Measurements from ENCODE around the gene REM2. TPM values are rescaled to one million over a fixed set of nuclear protein-coding genes. Genes with fewer than 3 reads are reported as not detected.

The REM2 gene, protein sequence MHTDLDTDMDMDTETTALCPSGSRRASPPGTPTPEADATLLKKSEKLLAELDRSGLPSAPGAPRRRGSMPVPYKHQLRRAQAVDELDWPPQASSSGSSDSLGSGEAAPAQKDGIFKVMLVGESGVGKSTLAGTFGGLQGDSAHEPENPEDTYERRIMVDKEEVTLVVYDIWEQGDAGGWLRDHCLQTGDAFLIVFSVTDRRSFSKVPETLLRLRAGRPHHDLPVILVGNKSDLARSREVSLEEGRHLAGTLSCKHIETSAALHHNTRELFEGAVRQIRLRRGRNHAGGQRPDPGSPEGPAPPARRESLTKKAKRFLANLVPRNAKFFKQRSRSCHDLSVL
- 1.7 TPM for total RNA-seq

DNA sequence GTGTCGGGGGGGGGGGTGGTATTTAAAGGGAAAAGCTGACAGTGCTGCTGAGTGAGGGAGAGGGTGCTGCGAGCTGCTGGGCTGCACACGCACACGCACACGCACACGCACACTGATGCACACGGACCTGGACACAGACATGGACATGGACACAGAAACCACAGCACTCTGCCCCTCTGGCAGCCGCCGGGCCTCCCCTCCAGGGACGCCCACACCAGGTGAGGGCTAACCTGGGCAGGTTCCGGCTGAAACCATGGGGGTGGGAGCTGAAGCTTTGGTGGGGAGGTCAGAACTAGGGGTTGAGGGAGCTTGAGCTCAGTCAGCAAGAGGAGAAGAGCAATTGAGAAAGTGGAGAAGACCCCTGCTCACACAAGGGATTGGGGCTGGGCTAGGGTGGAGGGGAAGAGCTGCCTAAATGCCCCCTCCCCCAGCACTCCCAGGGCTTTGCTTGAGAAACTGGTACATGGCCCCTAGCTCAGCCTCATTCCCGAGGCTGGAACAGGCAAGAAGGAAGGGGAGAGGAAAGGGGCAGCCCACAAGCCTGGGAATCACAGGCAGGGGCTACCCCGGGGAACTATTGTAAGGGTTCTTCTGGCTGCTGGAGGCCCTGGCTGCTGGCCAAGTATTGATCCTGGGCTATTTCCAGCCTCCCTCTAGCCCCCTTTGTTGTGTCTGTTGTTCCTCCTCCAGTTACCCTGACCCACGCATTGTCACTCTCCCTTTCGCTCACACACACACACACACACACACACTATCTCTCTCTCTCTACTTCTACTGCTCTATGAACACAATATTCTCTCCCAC lies at the start of gene REM2:
Gene REM2, plus strand, starts transcription at position 50 of the 804 bp plus-strand sequence. Its CDS starts 66 bp downstream, at position 116.
- DNase-seq, result peak; percentile 14

DNA sequence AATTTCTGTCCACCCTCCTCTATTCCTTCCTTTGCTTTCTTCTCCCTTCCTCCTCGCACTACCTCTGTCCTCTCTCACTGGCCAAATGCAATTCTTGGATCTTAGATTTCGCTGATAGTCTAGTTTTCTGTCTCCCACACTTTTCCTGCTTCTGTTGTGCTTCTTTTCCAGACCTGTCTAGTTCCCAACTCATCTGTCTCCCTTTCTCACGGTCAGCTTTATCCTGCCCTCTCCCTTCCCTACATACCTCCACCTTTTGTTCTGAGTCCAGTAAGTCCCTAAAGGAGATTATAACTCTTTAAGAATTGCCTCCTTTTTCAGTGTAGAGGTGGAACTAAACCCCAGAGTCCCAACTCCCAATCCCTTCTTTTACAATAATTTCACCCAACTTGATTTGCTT lies 47.5 kb upstream of the REM2 start:
- no peak for DNase-seq

DNA sequence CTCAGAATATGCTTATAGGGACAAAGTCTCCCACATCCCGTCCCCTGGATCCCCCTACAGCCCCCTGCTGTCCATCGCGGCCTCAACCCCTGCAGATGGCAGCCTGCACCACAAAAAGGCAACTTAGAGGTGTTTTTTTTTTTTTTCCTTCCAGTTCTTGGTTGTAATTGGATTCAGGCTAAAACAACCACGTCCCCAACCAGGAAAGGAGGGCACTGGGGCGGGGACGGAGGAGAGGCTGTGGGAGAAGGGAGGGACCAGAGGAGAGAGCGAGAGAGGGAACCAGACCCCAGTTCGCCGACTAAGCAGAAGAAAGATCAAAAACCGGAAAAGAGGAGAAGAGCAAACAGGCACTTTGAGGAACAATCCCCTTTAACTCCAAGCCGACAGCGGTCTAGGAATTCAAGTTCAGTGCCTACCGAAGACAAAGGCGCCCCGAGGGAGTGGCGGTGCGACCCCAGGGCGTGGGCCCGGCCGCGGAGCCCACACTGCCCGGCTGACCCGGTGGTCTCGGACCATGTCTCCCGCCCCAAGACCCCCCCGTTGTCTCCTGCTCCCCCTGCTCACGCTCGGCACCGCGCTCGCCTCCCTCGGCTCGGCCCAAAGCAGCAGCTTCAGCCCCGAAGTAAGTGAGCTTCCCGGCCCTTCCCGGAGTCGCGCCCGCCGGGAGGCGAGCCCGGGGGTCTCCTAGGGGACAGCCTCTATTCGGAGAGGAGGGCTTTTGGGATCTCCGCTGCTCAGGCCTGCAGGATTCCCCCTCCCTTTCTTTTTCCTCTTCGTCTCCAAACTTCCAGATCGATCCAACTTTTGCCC lies 46.5 kb upstream of the REM2 start, which contains the start of gene MMP14:
Gene MMP14, plus strand, starts transcription at position 285 of the 813 bp plus-strand sequence. Its CDS starts 233 bp downstream, at position 518.
- no peak for DNase-seq

DNA sequence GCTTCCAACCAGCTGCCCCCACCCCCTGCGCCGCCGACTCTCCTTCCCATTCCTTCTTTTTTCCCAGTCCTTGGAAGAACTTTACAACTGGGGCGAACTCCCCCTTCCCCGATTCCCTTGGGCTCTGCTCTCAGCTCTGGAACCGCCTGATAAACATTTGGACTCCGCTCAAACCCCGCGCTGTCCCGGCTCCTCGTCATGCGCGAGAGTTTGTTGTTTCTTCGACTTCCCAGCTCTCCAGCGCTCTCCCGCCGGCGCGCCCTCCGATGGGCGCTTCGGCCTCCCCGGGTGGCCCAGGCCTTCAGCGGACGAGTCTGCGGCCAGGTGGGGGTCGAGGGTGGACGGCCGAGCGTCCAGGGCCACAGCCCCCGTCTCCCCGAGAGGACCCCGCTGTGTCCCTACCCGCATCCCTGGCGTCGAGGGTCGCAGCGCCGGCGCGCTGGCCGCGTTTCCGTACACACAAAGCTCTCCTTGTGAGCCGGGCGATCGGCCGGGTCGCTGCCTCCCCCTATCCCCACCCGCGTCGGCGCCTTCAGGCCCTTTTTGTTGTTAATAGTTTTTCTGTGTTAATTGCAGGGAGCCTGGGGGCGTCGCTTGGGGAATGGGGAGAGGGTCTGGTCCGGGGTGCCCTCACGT lies 45.8 kb upstream of the REM2 start:
- no peak for DNase-seq

DNA sequence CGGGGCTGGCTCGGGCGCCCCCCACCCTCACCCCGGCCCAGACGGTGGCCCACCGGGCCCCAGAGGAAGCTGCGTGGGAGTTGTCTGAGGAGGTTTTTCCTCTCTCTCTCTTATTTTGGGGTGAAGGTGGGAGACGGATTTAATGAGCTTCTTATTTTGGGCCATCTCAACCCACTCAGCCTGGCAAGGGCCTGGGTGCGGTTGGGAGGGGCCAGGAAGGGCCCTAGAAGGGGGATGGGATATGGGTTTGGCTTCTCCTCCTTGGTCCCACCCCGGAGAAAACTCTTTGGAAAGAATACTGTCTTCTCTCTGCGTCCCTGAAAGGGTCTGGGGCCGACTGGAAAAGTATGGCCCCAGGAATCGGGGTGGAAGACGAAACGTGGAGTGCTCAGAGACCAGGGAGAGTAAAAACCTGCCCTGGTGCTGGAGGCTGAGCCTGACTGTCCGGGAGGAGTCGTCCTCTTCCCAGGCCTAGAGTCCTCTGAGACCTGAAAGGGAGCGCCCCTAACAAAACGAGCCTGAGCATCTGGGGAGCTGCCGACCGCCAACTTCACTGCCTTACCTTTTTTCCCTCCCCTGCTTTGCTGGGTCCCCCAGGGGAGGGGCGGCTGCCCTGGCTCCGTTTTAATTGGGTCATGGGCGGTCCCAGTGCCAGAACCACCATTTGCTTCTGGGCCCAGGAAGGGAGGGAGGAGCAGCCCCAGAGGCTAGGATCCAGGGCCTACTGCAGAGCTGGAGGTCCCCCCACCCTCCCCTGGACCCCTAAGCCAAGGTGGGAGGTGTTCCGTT lies 45.1 kb upstream of the REM2 start:
- no peak for DNase-seq

DNA sequence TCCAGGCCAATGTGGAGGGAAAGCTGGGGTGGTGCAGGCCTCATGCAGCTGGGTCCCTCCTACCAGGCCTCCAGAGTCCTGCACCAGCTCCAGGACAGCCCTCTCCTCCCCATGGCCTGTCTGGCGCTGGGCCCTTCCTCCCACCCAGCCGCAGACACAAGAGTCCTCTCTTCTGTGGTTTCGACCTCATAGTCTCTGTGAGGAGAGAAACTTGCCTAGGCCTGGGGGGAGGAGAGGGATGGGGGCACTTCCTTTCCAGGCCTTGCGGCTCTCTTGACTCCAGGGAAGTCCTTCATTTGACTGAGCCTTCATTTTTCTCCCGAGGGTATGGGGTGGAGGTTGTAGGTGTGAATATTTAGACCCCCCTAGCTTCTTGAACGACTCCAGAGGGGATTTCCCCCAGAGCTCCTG lies 44.4 kb upstream of the REM2 start:
- DNase-seq, result no peak

DNA sequence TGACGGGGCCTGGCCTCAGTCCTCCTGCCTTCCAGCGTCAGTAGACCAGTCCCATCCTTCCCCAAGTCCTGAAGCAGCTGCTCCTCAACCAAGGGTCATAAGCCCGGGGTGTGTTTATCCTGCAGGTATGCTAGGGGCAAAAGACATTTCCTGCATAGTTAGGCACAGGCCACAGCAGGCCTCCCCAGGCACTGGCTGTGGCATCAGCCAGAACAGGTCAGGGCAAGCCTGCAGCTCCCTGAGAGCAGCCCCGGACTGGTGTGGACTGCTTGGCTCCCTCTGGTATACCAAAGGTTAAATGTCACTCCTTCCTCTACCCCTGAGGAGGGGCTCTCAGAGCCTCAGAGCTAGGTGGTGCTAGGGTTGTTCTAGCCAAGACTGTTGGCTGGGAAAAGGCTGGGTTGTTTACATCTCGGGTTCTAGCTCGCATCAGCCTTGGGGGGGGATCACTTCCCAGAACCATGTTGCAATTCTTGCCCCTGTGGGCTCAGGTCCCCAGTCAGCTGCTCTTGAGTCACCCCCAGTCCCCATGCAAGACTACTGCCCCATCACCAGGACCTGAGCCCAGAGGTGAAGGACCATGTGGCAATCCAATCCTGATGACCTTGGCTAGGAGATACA lies 43.8 kb upstream of the REM2 start:
- no peak for DNase-seq

DNA sequence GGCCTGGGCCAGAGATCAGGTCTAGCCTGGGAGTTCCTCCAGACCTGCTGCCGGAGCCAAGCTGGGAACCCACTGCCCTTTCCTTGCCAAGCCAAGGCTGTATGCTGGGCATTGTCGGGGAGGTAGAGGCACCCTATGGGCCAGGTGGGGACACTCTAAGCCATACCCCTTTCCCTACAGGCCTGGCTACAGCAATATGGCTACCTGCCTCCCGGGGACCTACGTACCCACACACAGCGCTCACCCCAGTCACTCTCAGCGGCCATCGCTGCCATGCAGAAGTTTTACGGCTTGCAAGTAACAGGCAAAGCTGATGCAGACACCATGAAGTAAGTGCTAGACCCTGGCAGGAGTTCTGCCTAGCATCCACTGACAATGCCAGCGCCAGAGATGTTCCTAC lies 41.7 kb upstream of the REM2 start:
- no peak for DNase-seq

DNA sequence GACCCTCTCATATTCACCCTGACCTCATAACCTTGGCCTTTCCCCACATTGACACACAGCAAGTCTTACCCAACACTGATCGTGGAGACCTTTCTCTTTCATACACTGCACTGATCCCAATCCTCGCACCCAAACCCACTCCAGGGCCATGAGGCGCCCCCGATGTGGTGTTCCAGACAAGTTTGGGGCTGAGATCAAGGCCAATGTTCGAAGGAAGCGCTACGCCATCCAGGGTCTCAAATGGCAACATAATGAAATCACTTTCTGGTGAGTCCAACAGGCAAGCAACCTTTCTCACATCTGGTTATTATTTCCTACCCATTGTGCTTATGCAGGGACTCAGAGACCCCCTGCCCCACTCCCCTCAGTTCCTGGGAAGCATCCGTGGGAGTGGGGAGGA lies 41.3 kb upstream of the REM2 start:
- DNase-seq, result no peak

DNA sequence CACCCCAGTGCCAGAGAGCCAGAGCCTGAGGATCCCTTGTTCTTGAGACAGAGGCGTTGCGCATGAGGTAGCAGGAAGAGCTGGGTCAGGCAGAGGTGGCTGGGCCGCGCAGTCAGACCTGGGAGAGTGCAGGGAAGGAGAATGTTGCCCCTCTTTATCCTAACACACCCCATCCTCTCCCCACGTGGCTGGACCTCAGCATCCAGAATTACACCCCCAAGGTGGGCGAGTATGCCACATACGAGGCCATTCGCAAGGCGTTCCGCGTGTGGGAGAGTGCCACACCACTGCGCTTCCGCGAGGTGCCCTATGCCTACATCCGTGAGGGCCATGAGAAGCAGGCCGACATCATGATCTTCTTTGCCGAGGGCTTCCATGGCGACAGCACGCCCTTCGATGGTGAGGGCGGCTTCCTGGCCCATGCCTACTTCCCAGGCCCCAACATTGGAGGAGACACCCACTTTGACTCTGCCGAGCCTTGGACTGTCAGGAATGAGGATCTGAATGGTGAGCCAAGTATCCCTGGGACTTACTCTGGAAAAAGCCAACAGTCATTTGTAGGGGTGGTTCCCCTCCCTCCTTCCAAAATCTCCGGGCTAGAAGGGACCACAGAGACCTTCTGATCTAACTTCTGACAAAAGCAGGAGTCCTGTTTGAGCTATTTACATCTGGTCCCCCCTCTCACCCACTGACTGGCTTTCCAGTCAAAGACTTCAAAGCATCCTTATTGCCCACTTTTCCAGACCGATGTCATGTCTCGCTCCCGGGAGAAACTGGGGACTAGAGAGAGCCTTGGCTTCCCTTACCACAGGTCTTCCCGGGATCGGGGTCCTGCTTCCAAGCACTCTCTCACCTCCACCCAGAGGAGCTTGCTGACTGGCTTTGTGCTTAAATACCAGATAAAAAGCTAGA lies 40.6 kb upstream of the REM2 start:
- no peak for DNase-seq

DNA sequence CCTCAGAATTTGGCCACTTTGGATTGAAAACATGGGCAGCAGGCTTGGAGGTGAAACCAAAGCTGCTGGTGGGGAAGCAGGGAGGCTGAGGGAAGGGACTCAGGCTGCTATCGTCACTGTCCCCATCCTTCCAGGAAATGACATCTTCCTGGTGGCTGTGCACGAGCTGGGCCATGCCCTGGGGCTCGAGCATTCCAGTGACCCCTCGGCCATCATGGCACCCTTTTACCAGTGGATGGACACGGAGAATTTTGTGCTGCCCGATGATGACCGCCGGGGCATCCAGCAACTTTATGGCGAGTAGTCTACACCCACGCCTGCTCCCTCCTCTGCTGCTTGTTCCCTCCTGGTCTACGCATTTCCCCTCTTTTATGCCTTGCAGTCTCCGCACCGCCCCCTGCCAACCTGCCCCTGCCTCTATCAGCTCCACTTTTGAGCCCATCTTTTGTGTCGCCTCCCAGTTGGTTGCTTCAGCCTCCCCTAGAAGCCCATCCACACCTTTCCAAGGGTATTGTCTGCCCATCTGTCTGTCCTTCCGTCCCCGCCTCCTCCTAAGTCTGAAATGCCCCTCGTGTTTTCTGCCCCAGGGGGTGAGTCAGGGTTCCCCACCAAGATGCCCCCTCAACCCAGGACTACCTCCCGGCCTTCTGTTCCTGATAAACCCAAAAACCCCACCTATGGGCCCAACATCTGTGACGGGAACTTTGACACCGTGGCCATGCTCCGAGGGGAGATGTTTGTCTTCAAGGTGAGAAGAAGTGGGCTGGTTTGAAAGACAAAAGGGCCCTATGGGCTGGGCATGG lies 39.7 kb upstream of the REM2 start:
- DNase-seq, result no peak

DNA sequence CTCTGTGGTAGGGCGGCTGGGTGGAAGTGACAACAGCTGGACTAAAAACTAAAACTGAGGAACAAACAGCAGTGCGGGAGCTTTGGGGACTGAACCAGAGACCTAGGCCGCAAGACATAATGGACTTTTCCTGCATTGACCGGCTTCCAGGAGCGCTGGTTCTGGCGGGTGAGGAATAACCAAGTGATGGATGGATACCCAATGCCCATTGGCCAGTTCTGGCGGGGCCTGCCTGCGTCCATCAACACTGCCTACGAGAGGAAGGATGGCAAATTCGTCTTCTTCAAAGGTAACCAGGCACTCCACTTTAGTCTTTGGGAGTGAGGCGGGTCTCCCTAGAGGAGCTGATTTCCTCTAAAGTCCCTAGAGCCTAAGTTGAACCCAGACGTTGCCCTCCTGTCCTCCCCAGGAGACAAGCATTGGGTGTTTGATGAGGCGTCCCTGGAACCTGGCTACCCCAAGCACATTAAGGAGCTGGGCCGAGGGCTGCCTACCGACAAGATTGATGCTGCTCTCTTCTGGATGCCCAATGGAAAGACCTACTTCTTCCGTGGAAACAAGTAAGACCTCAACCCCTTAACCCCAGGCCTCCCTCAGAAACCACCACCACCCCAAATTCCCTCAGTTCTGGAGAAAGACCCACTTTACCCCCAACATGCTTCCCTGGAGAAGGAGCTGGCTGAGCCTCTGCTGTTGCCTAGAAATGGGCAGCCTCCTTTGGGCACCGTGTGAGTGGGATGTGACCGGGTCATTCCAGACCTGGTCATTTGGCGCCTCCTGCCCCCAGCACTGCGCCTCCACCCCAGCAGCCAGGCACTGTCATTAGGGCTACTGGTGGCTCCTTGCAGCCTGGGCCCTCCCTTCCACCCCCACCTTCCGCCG lies 38.6 kb upstream of the REM2 start:
- DNase-seq, result no peak

DNA sequence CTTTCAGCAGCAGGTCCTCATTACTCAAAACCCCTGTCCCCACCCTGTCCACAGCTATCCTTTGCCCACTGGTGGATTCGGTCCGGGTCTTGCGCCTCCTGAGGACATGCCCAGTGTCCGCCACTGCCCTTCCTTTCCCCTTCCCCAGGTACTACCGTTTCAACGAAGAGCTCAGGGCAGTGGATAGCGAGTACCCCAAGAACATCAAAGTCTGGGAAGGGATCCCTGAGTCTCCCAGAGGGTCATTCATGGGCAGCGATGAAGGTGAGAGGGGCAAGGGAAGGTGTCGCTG lies 38.0 kb upstream of the REM2 start:
- no peak for DNase-seq

DNA sequence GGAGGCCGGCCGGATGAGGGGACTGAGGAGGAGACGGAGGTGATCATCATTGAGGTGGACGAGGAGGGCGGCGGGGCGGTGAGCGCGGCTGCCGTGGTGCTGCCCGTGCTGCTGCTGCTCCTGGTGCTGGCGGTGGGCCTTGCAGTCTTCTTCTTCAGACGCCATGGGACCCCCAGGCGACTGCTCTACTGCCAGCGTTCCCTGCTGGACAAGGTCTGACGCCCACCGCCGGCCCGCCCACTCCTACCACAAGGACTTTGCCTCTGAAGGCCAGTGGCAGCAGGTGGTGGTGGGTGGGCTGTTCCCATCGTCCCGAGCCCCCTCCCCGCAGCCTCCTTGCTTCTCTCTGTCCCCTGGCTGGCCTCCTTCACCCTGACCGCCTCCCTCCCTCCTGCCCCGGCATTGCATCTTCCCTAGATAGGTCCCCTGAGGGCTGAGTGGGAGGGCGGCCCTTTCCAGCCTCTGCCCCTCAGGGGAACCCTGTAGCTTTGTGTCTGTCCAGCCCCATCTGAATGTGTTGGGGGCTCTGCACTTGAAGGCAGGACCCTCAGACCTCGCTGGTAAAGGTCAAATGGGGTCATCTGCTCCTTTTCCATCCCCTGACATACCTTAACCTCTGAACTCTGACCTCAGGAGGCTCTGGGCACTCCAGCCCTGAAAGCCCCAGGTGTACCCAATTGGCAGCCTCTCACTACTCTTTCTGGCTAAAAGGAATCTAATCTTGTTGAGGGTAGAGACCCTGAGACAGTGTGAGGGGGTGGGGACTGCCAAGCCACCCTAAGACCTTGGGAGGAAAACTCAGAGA lies 37.0 kb upstream of the REM2 start:
- DNase-seq, result no peak

DNA sequence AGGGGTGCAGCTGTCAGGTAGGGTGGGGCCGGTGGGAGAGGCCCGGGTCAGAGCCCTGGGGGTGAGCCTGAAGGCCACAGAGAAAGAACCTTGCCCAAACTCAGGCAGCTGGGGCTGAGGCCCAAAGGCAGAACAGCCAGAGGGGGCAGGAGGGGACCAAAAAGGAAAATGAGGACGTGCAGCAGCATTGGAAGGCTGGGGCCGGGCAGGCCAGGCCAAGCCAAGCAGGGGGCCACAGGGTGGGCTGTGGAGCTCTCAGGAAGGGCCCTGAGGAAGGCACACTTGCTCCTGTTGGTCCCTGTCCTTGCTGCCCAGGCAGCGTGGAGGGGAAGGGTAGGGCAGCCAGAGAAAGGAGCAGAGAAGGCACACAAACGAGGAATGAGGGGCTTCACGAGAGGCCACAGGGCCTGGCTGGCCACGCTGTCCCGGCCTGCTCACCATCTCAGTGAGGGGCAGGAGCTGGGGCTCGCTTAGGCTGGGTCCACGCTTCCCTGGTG lies 36.2 kb upstream of the REM2 start:
- no peak for DNase-seq

DNA sequence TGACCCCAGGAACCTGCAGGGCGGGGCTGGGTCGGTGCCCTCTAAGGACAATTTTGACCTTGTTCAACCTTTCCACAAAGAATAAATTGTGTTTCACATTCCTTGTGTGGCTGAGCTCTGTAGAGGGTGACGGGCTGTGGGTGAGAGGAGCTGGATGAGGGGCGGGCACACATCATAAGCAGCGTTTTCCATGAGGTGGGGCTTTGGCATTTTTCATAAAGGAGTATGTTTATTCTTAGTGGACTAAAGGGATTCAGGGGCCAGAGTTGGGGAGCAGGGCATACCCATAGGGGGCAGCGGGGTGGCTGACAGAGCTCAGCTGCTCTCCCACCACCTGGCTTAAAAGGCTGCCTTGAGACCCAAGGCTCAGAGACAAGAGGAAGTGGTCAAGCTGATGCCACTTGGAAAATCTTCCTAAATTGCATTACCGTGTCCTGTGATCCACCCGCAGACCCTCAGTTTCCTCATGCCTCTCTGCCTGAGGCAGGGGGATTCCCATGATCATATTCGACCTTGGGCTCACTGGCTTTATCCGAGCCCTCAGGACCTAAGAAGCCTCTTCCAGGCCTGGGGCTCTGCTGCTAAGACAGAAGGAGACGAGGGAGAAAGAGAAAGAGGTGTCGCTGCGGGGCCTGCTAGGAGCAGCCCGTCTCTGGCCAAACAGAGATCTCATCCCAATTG lies 35.2 kb upstream of the REM2 start:
- no peak for DNase-seq
